GM18951 (cell line): ENCODE measurements around the gene FANCD2.
"Not testable (repeated sequence)": the region's sequence is repeated elsewhere in the genome, so short reads cannot be mapped to it uniquely, and the experiment has no call there.

ENCODE experiments used
- POLR2A ChIP-seq: IDR thresholded peaks from 4 replicates; pipeline ENCODE4 v1.6.1; 2011; ENCODE audit warnings: mild to moderate bottlenecking; ENCODE audit not compliant: insufficient read length, insufficient read depth; ENCODE audit errors: extremely low read depth
- in situ Hi-C: fragments of 300-500 bp; cut with MboI; formaldehyde crosslinking; loops from one replicate; pipeline ENCODE4 v1.12.0; 2022; ENCODE audit warnings: low sequenced_read_pairs, mixed read lengths, inconsistent platforms; ENCODE audit not compliant: unreplicated experiment

Gene FANCD2

GRCh38 chr3:10023587-10024310, 2.5 kb upstream of the FANCD2 start:
- in situ Hi-C loops: no loop called here
- no peak for TF ChIP-seq POLR2A

DNA sequence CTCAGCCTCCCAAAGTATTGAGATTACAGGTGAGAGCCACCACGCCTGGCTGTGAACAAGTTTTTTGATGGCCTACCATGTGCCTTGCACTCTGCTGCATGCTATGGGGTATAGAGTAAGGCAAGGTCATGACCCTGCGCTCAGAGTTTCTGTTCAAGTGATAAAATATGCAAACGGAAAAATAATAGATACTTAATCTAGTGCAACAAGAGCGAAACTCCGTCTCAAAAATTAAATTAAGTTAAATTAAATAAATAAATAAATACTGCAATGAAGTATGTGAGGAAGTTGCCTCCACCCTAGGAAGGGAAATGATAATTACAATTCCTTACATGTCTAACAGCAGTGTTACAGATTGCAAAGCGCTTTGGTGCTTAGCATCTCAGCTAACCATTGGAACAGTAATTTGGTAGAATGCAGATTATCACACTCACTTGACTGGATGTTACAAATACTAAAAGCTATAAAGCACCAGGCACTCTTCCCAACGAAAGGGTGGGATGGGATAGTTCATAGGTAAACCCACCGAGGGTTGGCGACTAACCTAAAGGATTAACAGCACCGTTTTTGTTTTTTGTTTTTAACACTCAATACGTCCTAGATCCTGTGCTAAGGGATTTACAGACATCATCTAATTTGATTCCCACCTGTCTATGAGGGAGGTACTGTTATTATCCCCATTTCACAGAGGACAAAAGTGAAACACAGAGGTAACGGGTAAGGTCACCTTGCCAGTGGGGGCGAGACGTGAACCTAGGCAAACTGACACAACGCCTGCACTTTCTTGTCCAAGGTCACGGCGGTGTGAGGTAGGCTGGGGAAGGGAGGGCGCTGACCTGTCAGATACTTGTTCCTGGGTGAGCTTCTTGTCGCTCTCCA, 793 bp upstream of the FANCD2 start:
- TF ChIP-seq POLR2A: no peak
- in situ Hi-C loops: no loop called here

DNA sequence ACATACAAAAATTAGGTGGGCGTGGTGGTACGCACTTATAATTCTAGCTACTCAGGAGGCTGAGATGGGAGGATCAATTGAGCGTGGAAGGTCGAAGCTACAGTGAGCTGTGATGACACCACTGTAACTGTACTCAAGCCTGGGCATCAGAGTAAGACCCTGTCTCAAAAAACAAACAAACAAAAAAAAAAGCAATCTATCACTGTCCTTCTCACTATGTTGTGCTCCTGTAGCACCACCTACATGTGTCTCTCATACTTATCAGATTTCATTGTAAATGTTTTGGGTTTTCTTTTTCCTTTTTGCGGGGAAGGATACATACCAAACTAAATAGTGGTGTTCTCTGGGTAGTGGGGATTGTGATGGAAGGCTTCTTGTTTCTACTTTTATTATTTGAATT, 14.8 kb downstream of the FANCD2 start:
- TF ChIP-seq POLR2A: no peak
- in situ Hi-C loops: no loop called here

GRCh38 chr3:10047876-10048275, 21.6 kb downstream of the FANCD2 start:
- TF ChIP-seq POLR2A: no peak
- in situ Hi-C loops: no loop called here

DNA sequence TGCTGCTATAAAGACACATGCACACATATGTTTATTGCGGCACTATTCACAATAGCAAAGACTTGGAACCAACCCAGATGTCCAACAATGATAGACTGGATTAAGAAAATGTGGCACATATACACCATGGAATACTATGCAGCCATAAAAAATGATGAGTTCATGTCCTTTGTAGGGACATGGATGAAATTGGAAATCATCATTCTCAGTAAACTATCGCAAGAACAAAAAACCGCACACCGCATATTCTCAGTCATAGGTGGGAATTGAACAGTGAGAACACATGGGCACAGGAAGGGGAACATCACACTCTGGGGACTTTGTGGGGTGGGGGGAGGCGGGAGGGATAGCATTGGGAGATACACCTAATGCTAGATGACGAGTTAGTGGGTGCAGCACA, 26.8 kb downstream of the FANCD2 start:
- in situ Hi-C loops: not testable (repeated sequence)

GRCh38 chr3:10055097-10055496, 28.9 kb downstream of the FANCD2 start:
- in situ Hi-C loops: no loop called here

DNA sequence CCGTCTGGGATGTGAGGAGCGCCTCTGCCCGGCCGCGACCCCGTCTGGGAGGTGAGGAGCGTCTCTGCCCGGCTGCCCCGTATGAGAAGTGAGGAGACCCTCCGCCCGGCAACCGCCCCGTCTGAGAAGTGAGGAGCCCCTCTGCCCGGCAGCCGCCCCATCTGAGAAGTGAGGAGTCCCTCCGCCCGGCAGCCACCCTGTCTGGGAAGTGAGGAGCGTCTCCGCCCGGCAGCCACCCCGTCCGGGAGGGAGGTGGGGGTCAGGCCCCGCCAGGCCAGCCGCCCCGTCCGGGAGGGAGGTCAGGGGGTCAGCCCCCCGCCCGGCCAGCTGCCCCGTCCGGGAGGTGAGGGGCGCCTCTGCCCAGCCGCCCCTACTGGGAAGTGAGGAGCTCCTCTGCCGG, 43.8 kb downstream of the FANCD2 start:
- in situ Hi-C loops: not testable (repeated sequence)

More at GRCh38 chr3:10055097-10055496, 28.9 kb downstream of the FANCD2 start:
- TF ChIP-seq POLR2A: no peak

DNA sequence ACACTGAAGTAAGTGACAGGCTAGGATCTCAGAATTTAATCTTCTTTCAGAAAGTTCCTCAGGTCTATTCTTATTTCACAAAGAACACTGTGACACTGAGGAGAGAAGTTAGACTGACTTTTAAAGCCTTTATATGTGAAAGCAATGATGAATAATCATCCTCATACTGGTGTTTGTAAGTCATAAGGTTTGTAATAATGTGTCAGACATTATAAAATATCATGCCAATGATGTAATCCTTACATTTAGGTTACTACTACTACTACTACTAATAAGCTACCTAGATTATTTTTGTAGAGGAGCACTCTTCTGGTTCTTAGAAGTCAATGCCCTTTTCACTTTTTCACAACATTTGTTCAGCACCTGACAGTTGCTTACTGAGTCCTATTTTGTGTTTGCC, 48.4 kb downstream of the FANCD2 start:
- no peak for TF ChIP-seq POLR2A
- in situ Hi-C loops: no loop called here

DNA sequence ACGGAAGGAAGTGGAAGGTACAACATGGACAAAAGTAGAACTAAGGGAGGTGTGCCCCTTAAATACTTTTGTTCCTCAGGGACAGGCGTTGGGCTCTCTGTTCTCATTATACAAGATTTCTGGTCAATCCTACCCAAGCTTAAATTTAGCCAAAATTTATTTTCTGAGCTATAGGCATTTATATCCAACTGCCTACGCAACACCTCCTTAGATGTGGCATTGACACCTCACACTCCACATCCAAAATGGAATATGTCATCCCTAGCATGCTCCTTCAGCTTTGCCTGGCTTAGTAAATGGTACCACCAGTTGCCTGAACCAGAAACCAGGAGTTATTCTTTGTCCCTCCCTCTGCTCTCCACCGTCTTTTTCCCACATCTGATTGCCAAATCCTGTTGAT, 55.6 kb downstream of the FANCD2 start:
- in situ Hi-C loops: no loop called here
- TF ChIP-seq POLR2A: no peak

DNA sequence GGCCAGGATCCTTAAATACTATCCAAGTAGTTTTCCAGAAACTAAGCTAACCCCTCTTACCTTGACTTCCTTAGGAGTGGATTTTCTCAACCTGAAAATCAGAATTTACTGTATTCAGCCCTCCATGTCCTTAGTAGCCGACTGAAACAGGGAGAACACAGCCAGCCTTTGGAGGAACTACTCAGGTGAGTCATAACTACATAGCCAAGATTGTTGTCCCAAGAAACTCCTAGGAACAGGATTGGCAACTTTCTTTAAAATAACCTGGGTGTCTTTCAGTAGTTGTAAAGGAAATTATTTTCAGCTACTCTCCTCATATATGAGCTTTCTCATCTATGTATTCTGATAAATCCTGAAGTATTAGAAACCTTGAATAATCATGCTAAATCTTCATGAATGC, 59.5 kb downstream of the FANCD2 start:
- in situ Hi-C loops: no loop called here
- TF ChIP-seq POLR2A: no peak

GRCh38 chr3:10088256-10088655, 62.0 kb downstream of the FANCD2 start:
- in situ Hi-C loops: no loop called here
- TF ChIP-seq POLR2A: no peak

- in situ Hi-C loops: no loop called here
- TF ChIP-seq POLR2A: no peak
Observed at GRCh38 chr3:10090179-10090578, 63.9 kb downstream of the FANCD2 start.

DNA sequence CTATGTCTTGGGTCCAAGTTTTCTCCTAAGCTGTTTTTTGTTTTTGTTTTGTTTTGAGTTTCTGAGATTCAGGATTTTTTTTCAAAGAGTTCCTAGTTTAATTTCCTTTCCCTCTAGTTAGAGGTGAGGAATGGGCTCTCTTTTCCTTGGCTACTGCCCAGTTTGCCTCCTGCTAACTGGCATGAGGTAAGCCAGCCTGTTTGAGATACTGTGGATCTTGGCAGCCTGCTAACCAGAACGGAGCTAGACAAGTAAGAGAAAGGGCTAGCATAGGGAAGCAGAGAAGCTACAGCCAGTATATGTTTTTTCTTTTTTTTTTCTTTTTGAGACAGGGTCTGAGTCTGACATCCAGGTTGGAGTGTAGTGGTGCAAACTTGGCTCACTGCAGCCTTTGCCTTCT, 64.5 kb downstream of the FANCD2 start:
- in situ Hi-C loops: not testable (repeated sequence)

DNA sequence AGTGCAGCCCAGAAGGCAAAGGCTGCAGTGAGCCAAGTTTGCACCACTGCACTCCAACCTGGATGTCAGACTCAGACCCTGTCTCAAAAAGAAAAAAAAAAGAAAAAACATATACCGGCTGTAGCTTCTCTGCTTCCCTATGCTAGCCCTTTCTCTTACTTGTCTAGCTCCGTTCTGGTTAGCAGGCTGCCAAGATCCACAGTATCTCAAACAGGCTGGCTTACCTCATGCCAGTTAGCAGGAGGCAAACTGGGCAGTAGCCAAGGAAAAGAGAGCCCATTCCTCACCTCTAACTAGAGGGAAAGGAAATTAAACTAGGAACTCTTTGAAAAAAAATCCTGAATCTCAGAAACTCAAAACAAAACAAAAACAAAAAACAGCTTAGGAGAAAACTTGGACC, 65.2 kb downstream of the FANCD2 start:
- in situ Hi-C loops: not testable (repeated sequence)
